ENCODE results near the gene MX2.
"Not testable (repeated sequence)": the region's sequence is repeated elsewhere in the genome, so short reads cannot be mapped to it uniquely, and the experiment has no call there.

Gene MX2

GRCh38 chr21:41350436-41351155 is 11.2 kb upstream of the MX2 start:
- no peak overlapping the region for H3K4me3 ChIP-seq (ENCODE audit: low read depth, low read length)
- H3K9me3 ChIP-seq: no peaks in the 10 kb centered on the region; the same call in 1 of the 2 replicates
- H3K36me3 ChIP-seq: no peaks in the 10 kb centered on the region
- no peaks in the 10 kb centered on the region for H3K27me3 ChIP-seq
- no peak for TF ChIP-seq CTCF (IDR thresholded peaks at IDR 0.05; ENCODE audit: low read depth, low read length)
- no peaks in the 10 kb centered on the region for H3K4me1 ChIP-seq
- no peak for DNase-seq

DNA sequence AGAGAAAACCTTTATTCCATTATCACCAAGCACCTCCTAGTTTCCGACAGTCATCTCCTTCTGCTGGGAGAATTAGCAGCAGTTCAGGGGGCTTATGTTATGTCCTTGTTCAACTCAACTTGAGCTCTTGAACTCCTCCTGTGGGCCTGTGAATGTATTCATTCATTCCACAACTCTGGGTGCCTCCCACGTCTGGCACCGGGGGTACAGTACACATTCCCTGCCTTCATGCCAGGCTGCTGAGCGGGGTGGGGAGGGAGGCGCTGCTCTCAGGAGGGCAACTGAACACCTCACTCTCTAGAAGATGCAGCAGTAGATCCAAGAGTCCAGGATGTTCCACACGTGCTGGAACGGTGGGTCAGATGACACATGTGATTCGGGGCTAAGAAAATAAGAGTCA is 4.3 kb upstream of the MX2 start:
- Histone ChIP-seq H3K4me1 (no peaks in the 10 kb centered on the region), H3K27me3 (no peaks in the 10 kb centered on the region), H3K36me3 (no peaks in the 10 kb centered on the region), H3K4me3 (ENCODE audit: low read depth, low read length) (no peak overlapping the region), H3K9me3 (no peaks in the 10 kb centered on the region)
- no peak for DNase-seq
- TF ChIP-seq CTCF (IDR thresholded peaks at IDR 0.05; ENCODE audit: low read depth, low read length): no peak

DNA sequence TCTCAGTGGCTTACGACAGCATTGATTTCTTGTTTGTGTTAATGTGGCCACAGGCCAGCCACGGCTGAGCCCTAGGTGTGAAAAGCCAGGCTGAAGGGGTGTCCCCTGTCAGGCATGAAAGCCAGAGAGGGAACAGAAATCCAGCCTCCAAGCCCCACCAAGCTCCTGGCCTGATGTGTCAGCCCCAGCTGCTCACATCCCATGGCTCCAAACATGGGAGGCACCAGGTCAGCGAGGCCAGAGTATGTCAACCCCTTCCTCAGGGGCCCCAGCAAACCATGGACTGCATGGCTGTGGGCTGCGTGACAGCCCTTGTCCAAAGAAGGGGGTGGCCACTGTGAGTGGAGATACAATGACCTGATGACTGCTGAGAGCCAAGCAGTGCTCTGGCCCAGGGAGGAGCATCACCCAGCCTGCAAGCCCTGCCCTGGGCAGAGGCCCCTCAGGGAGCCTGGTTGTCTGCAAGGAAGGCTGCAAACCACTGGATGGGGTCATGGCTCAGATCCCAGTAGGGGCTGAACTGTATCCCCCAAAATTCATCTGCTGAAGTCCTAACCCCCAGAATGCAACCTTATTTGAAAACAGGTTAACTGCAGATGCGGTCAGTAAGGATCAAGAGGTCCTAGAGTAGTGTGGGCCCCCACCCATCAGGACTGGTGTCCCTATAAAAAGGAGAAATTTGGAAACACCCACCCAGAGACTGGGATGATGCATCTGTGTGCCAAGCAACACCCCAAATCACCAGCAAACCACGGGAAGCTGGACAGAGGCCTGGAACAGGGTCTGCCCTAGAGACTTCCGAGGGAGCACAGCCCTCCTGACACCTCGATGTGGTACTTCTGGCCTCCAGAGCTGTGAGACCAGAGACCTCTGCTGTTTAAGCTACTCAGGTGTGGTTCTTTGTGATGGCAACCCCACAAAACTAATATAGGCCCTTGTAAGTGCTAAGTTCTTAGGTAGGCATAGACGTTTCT is 3.3 kb upstream of the MX2 start:
- H3K27me3 ChIP-seq: no peaks in the 10 kb centered on the region
- H3K4me3 ChIP-seq (ENCODE audit: low read depth, low read length): no peak overlapping the region
- no peaks in the 10 kb centered on the region for H3K36me3 ChIP-seq
- DNase-seq: no peak
- no peak for TF ChIP-seq CTCF (IDR thresholded peaks at IDR 0.05; ENCODE audit: low read depth, low read length)
- H3K4me1 ChIP-seq: no peaks in the 10 kb centered on the region
- no peaks in the 10 kb centered on the region for H3K9me3 ChIP-seq

DNA sequence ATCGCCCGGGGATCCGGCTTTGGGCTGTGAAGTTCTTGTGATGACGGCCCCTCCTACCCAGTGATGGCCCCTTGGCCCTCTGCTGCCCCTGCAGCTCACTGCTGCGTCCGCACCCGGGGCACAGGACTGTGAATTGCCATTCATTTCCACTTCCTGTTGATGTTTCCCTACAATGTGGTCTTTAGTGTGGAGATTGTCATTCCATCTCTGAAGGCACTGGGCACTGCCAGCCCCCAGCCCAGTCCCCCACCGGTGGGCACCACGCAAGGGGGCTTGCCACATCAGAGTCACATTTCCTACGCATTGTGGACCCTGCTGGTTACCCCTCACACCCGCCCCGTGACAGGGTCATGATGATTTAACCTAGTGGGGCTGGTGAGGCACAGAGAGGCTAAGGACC is 2.5 kb upstream of the MX2 start:
- Histone ChIP-seq H3K9me3 (no peaks in the 10 kb centered on the region), H3K4me1 (no peaks in the 10 kb centered on the region)
- no peak for TF ChIP-seq CTCF (IDR thresholded peaks at IDR 0.05; ENCODE audit: low read depth, low read length)

GRCh38 chr21:41359754-41360071 is 2.1 kb upstream of the MX2 start:
- H3K4me1 ChIP-seq, DNase-seq, H3K27me3 ChIP-seq: not testable (repeated sequence)

More for the DNA sequence above, 2.5 kb upstream of the MX2 start:
- Histone ChIP-seq H3K27me3 (no peaks in the 10 kb centered on the region), H3K4me3 (ENCODE audit: low read depth, low read length) (no peak overlapping the region), H3K36me3 (no peaks in the 10 kb centered on the region)
- DNase-seq: no peak

GRCh38 chr21:41360072-41360821 is 1.6 kb upstream of the MX2 start:
- Histone ChIP-seq H3K9me3 (no peaks in the 10 kb centered on the region), H3K4me3 (ENCODE audit: low read depth, low read length) (no peak overlapping the region), H3K36me3 (no peaks in the 10 kb centered on the region), H3K4me1 (no peaks in the 10 kb centered on the region), H3K27me3 (no peaks in the 10 kb centered on the region)
- no peak for TF ChIP-seq CTCF (IDR thresholded peaks at IDR 0.05; ENCODE audit: low read depth, low read length)
- DNase-seq: no peak

More at GRCh38 chr21:41359754-41360071, 2.1 kb upstream of the MX2 start:
- not testable (repeated sequence) for H3K9me3 ChIP-seq; H3K4me3 ChIP-seq (ENCODE audit: low read depth, low read length); H3K36me3 ChIP-seq

Data from BE2C (cell line).